HCT116 (cell line): ENCODE measurements around the gene NCOA5. TPM values are rescaled to one million over a fixed set of nuclear protein-coding genes. Genes with fewer than 3 reads are reported as not detected.

ENCODE experiments used
- ATAC-seq: fragments of 200-7000 bp; cut with Tn5 transposase; 2 replicates; pipeline ENCODE4 v1.9.1; 2020; ENCODE audit warnings: mild to moderate bottlenecking, moderate library complexity
- BruUV-seq: library from RNA; stranded (reverse); fragments of 400-500 nt; replicated peaks from 2 replicates; lab custom pipeline; 2021; lab: Mats Ljungman, UMichigan
- CTCF ChIA-PET: fragments of 300-600 bp; sonication (Branson Sonifier 250); formaldehyde crosslinking; loops from one replicate; lab custom pipeline; 2021; ENCODE audit warnings: antibody characterized with exemption; lab: Charles Lee
- POLR2A ChIA-PET: fragments of 300-600, 350-600 bp; sonication (Branson Sonifier 250); formaldehyde crosslinking; loops from one replicate; lab custom pipeline; 2021; ENCODE audit warnings: antibody characterized with exemption; lab: Charles Lee
- RAD21 ChIA-PET, 2 experiments: fragments of 300-600 bp; sonication (Branson Sonifier 250); formaldehyde crosslinking; loops; one replicate each; lab custom pipeline; 2023; ENCODE audit warnings: low total read pairs in 2 of 2; ENCODE audit not compliant: uncharacterized antibody in 2 of 2, unreplicated experiment in 2 of 2, low non-redundant PET in 1 of 2; lab: Charles Lee
- DNase-seq: peaks from one replicate; pipeline ENCODE4 v3.0.0-alpha.2; 2010; ENCODE audit warnings: low read depth, low spot score
- H2AFZ ChIP-seq: fragments of 200-600 bp; shearing (Covaris generic), sonication (generic); 2 replicates; pipeline ENCODE4 v1.6.1; 2017; ENCODE audit warnings: low read depth, mixed run types, mixed read lengths, antibody characterized with exemption, low read length; ENCODE audit not compliant: poor library complexity, severe bottlenecking
- H3K27ac ChIP-seq: 2 replicates; pipeline ENCODE4 v1.5.1; 2012; ENCODE audit warnings: low read depth, low read length
- H3K27me3 ChIP-seq: fragments of 200-600 bp; sonication (generic); 2 replicates; pipeline ENCODE4 v1.6.1; 2016; ENCODE audit warnings: mixed run types, low read length, mixed read lengths; ENCODE audit not compliant: insufficient read depth
- H3K36me3 ChIP-seq, 2 experiments: fragments of 200-500 bp in 1 of 2; fragments of 200-600 bp in 1 of 2; sonication (Bioruptor generic) in 1 of 2; sonication (generic) in 1 of 2; 2 replicates each; pipeline versions ENCODE4 v1.5.1 to v1.6.1; 2014 to 2016; ENCODE audit warnings: low read length in 2 of 2, inconsistent platforms in 1 of 2, mixed read lengths in 1 of 2, mixed run types in 1 of 2; ENCODE audit not compliant: insufficient read depth in 2 of 2, control insufficient read depth in 1 of 2
- H3K4me1 ChIP-seq, 2 experiments: fragments of 200-600 bp in 1 of 2; sonication (generic) in 1 of 2; 2 replicates each; pipeline versions ENCODE4 v1.5.1 to v1.6.1; 2012 to 2017; ENCODE audit warnings: low read length in 2 of 2, inconsistent platforms in 1 of 2, mild to moderate bottlenecking in 1 of 2, mixed read lengths in 1 of 2, mixed run types in 1 of 2, moderate library complexity in 1 of 2; ENCODE audit not compliant: insufficient read depth in 2 of 2, control insufficient read depth in 1 of 2
- H3K4me2 ChIP-seq: fragments of 200-600 bp; sonication (generic); 2 replicates; pipeline ENCODE4 v1.6.1; 2017; ENCODE audit warnings: mixed run types, low read length, mixed read lengths
- H3K4me3 ChIP-seq, 2 experiments: fragments of 200-600 bp in 1 of 2; sonication (generic) in 1 of 2; replicated peaks in 1 of 2; 2 replicates each; pipeline ENCODE4 v1.5.1; 2011 to 2016; ENCODE audit warnings: low read length in 2 of 2, control low read depth in 1 of 2, low read depth in 1 of 2, mild to moderate bottlenecking in 1 of 2, mixed read lengths in 1 of 2, mixed run types in 1 of 2
- H3K79me2 ChIP-seq: fragments of 200-600 bp; sonication (generic); 2 replicates; pipeline ENCODE4 v1.6.1; 2017; ENCODE audit warnings: mild to moderate bottlenecking, mixed run types, low read length, moderate library complexity, mixed read lengths; ENCODE audit not compliant: insufficient read depth
- H3K9ac ChIP-seq: fragments of 200-600 bp; sonication (generic); 2 replicates; pipeline ENCODE4 v1.6.1; 2016; ENCODE audit warnings: low read length, mixed read lengths
- H3K9me2 ChIP-seq: fragments of 200-600 bp; sonication (generic), shearing (Covaris generic); 2 replicates; pipeline ENCODE4 v1.6.1; 2017; ENCODE audit warnings: mixed run types, mild to moderate bottlenecking, moderate library complexity; ENCODE audit not compliant: insufficient read depth
- H3K9me3 ChIP-seq, 2 experiments: fragments of 200-500 bp in 1 of 2; fragments of 200-600 bp in 1 of 2; sonication (Bioruptor generic) in 1 of 2; sonication (generic) in 1 of 2; 2 replicates each; pipeline ENCODE4 v1.6.1; 2014 to 2017; ENCODE audit warnings: low read length in 2 of 2, mixed read lengths in 2 of 2, inconsistent platforms in 1 of 2, low read depth in 1 of 2, mild to moderate bottlenecking in 1 of 2, mixed run types in 1 of 2, moderate library complexity in 1 of 2; ENCODE audit not compliant: control insufficient read depth in 1 of 2, insufficient read depth in 1 of 2
- H4K20me1 ChIP-seq: fragments of 200-600 bp; sonication (generic), shearing (Covaris generic); 2 replicates; pipeline ENCODE4 v1.6.1; 2017; ENCODE audit warnings: mixed run types, mild to moderate bottlenecking, moderate library complexity; ENCODE audit not compliant: insufficient read depth
- ATF3 ChIP-seq: IDR thresholded peaks from 2 replicates; pipeline ENCODE4 v1.6.1; 2012
- CBX3 ChIP-seq: IDR thresholded peaks from 2 replicates; pipeline ENCODE4 v1.6.1; 2012; ENCODE audit warnings: low read depth
- EGR1 ChIP-seq: IDR thresholded peaks from 2 replicates; pipeline ENCODE4 v1.6.1; 2012; ENCODE audit warnings: low read depth
- EZH2phosphoT487 ChIP-seq: fragments of 200-600 bp; IDR thresholded peaks from 2 replicates; pipeline ENCODE4 v1.6.1; 2018; ENCODE audit warnings: antibody characterized with exemption, borderline replicate concordance
- FOSL1 ChIP-seq: IDR thresholded peaks from 2 replicates; pipeline ENCODE4 v1.6.1; 2012; ENCODE audit warnings: low read depth
- POLR2A ChIP-seq: IDR thresholded peaks from 2 replicates; pipeline ENCODE4 v1.7.0; 2011; ENCODE audit warnings: borderline replicate concordance; ENCODE audit not compliant: insufficient read depth, insufficient read length; ENCODE audit errors: extremely low read depth
- POLR2AphosphoS5 ChIP-seq: IDR thresholded peaks from 2 replicates; pipeline ENCODE4 v1.6.1; 2011; ENCODE audit warnings: mild to moderate bottlenecking, low read depth, low read length, moderate library complexity
- REST ChIP-seq: IDR thresholded peaks from 2 replicates; pipeline ENCODE4 v1.6.1; 2012; ENCODE audit warnings: low read depth
- SIN3A ChIP-seq: IDR thresholded peaks from 2 replicates; pipeline ENCODE4 v1.6.1; 2012; ENCODE audit warnings: low read depth
- SP1 ChIP-seq: IDR thresholded peaks from 2 replicates; pipeline ENCODE4 v1.6.1; 2012; ENCODE audit warnings: low read depth
- YY1 ChIP-seq: IDR thresholded peaks from 2 replicates; pipeline ENCODE4 v1.6.1; 2011; ENCODE audit warnings: low read length, low read depth, moderate library complexity, mild to moderate bottlenecking; ENCODE audit not compliant: insufficient replicate concordance; ENCODE audit errors: extremely low read depth
- ZBTB33 ChIP-seq: IDR thresholded peaks from 2 replicates; pipeline ENCODE4 v1.6.1; 2011; ENCODE audit warnings: mild to moderate bottlenecking, low read length, moderate library complexity; ENCODE audit not compliant: insufficient replicate concordance; ENCODE audit errors: extremely low read depth
- ZNF274 ChIP-seq: fragments of 200-500 bp; sonication (Bioruptor generic); IDR thresholded peaks from 2 replicates; pipeline ENCODE4 v1.6.1; 2014; ENCODE audit warnings: mild to moderate bottlenecking, low read depth, low read length, inconsistent platforms
- intact Hi-C: fragments of 100-400 bp; cut with micrococcal nuclease; formaldehyde crosslinking; loops from 2 replicates; pipeline ENCODE4 v1.10.0; 2022
- total RNA-seq: library from RNA; stranded (reverse); gene quantifications from one replicate; pipeline ENCODE4 v1.2.1, GENCODE V29; 2021; ENCODE audit not compliant: unreplicated experiment

Gene NCOA5
- total RNA-seq, 1 experiment from 2014 or later = 31.6 TPM

- TF ChIP-seq YY1 (no peak), EZH2phosphoT487 (no peak), ZNF274 (no peak), POLR2A (no peak), SP1 (no peak), POLR2AphosphoS5 (no peak), CBX3 (no peak), ZBTB33 (no peak), FOSL1 (no peak), REST (no peak), ATF3 (no peak), SIN3A (no peak), EGR1 (no peak)
- TF ChIP-seq, all 23 proteins: peak for 0
- ChIA-PET CTCF (interaction anchor here (1.2 kb wide), 1 partner anchor 85 kb away, joined by 5 read pairs; no protein-coding TSS in a partner anchor), RAD21 (no interaction called here), POLR2A (no interaction called here)
- intact Hi-C loops = no loop called here
- no peaks in the 10 kb centered on the region for H4K20me1 ChIP-seq
- H3K27ac ChIP-seq = no peak overlapping the region
- peaks cover 17% of the 10 kb centered on the region; the same call in 1 of the 2 replicates for H3K27me3 ChIP-seq
- no peak overlapping the region for H3K9ac ChIP-seq
- no peaks in the 10 kb centered on the region for H3K9me3 ChIP-seq
- no peak overlapping the region for H2AFZ ChIP-seq
- H3K4me3 ChIP-seq = no peak overlapping the region
- no peaks in the 10 kb centered on the region for H3K36me3 ChIP-seq
- no peak overlapping the region for H3K4me2 ChIP-seq
- no peak for ATAC-seq
- no TSS peak for BruUV-seq
- DNase-seq = no peak
- no peaks in the 10 kb centered on the region for H3K4me1 ChIP-seq
- no peaks in the 10 kb centered on the region for H3K79me2 ChIP-seq
- no peaks in the 10 kb centered on the region for H3K9me2 ChIP-seq
These were observed 17.3 kb upstream of the NCOA5 start for GRCh38 chr20:46107061-46107460.
